NCI-H345 treated with DMSO at 0.1 percent for 48 hours (cell line): Measurements from ENCODE around the gene CAMK2G.
"Not testable (repeated sequence)": the region's sequence is repeated elsewhere in the genome, so short reads cannot be mapped to it uniquely, and the experiment has no call there.

ENCODE experiments used
- DNase-seq: peaks from one replicate; lab custom pipeline; 2025; ENCODE audit not compliant: unreplicated experiment; lab: John Stamatoyannopoulos, UW

Gene CAMK2G

GRCh38 chr10:73874267-73875138 is at the start of gene CAMK2G:
Gene CAMK2G, minus strand, starts transcription at chr10:73874555. Its CDS starts 94 bp downstream, at chr10:73874461.
- peak; percentile 12 for DNase-seq

DNA sequence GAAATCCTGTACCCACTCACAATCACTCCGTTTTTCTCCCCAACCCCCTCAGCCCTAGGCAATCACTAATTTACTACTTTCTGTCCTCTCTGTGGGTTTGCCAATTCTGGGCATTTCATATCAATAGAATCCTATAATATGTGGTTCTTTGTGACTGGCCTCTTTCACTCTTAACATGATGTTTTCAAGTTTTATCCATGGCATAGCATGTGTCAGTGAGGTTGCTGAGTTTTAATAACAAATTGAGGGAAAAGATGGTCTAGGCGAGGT is 48.4 kb upstream of the CAMK2G start:
- no peak for DNase-seq

- no peak for DNase-seq
These were observed 47.9 kb upstream of the CAMK2G start for GRCh38 chr10:73922007-73922863.

DNA sequence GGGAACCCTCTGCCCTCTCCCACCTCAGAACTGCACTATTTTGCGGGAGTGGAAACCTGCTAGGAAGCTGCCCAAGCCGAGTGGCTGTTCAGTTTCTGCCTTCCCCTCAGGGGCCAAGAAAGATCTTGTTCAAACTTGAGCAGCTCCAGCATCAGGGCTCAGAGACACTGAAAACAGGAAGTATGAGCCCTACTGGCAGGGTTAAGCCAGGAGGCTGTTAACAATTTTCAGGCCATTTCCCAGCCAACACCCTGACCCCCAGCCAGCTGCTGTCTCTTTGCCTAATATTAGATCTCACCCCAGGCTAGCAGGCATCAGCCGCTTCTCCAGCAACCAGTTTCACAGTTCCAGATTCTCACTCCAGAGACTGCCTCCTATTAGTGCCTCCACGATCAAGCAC is 45.7 kb upstream of the CAMK2G start:
- no peak for DNase-seq

DNA sequence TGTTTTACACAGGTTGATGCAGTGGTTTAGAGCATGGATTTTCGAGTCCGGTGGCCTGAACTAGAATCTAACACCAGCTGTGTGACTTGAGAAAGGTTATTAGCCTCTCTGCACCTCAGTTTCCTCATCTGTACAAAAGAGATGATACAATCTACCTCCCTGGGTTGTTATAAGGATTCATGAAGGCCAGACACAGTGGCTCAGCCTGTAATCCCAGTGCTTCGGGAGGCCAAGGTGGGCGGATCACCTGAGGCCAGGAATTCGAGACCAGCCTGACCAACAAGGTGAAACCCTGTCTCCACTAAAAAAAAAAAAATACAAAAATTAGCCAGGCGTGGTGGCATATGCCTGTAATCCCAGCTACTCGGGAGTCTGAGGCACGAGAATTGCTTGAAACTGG is 45.1 kb upstream of the CAMK2G start:
- DNase-seq = not testable (repeated sequence)

DNA sequence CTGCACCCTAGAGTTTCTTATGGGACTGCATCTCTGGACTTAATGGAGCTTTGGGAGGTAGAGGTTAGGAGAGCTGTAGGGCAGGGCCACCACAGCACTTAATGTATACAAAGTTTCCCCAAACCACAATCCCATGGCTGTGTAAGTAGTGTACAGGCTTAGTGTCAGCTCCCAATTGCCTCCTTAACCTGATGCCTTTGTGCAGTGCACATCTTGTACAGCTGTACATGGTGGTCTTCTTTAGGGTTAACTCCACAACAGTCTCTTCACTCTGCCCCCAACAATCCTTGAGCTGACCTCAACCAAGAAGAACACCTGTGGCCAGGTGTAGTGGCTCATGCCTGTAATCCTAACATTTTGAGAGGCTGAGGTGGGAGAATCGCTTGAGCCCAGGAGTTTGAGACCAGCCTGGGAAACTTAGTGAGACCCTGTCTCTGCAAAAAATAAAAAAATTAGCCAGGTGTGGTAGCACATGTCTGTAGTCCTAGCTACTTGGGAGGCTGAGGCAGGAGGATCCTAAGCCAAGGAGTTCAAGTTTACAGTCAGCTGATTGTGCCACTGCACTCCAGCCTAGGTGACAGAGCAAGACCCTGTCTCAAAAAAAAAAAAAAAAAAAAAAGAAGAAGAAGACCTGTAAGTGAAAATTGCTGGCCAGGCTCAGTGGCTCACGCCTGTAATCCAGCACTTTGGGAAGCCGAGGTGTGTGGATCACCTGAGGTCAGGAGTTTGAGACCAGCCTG is 43.4 kb upstream of the CAMK2G start:
- DNase-seq = no peak

DNA sequence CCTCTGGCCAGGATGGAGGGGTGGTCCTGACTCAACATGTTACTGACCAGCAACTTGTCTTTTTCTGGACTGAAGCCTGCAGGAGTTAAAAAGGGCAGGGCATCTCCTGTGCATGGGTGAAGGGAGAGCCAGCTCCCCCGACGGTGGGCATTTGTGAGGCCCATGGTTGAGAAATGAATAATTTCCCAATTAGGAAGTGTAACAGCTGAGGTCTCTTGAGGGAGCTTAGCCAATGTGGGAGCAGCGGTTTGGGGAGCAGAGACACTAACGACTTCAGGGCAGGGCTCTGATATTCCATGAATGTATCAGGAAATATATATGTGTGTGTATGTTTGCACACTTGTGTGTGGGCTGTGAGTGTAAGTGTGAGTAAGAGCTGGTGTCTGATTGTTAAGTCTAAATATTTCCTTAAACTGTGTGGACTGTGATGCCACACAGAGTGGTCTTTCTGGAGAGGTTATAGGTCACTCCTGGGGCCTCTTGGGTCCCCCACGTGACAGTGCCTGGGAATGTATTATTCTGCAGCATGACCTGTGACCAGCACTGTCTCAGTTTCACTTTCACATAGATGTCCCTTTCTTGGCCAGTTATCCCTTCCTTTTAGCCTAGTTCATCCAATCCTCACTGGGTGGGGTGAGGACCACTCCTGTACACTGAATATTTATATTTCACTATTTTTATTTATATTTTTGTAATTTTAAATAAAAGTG is 42.6 kb upstream of the CAMK2G start:
- DNase-seq = no peak

- no peak for DNase-seq
These were observed 41.0 kb upstream of the CAMK2G start for GRCh38 chr10:73915206-73915851.

GRCh38 chr10:73914036-73914435 is 39.7 kb upstream of the CAMK2G start:
- DNase-seq = no peak

- DNase-seq = no peak
These were observed 37.2 kb upstream of the CAMK2G start for GRCh38 chr10:73911553-73912004.

GRCh38 chr10:73910764-73911552 is 36.6 kb upstream of the CAMK2G start, which contains the start of gene PLAU:
Gene PLAU, plus strand, starts transcription at chr10:73911132. Its CDS starts 424 bp downstream, at chr10:73911556.
- no peak for DNase-seq

DNA sequence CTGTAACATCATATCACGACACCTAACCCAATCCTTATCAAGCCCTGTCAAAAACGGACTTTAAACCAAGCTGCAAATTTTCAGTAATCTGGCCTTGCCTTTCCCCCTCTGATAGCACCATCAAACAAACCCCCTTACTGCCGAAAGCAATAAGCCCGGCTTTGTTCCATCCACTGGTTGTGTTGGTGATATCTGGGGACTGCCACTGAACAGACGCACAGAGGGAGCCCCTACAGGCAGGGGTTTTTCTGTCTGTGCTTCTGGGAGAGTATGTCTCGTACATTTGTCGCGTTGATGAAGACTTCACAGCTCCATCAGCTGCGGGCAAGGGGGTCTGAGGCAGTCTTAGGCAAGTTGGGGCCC is 36.0 kb upstream of the CAMK2G start:
- no peak for DNase-seq

- no peak for DNase-seq
These were observed 35.3 kb upstream of the CAMK2G start for GRCh38 chr10:73909540-73910115.

DNA sequence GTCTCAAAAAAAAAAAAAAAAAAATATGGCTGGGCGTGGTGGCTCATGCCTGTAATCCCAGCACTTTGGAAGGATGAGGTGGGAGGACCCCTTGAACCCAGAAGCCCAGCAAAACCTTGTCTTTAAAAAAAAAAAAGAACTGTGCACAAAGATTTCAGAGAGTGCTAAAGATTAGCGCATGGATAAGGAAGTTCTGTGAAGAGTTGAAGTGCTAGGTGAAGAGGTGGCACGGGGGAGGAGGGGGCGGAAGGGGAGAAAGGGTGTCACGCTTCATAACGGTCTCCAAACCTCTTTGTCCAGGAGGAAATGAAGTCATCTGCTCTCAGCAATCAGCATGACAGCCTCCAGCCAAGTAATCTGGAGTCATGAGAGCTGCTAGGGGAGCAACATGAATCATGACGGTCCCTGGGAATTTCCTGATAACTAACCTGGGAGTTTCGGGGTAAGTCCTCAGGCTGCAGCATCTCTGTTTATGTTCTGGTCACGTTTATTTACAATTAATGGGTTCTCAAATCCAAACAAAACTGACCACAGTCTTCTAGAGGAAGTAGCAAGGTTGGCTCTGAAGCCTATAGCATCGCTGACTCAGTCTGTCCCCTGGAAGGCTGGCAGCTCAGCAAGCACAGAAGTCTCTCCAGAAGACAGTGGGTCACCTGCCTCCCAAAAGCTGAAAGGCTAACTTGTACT is 34.6 kb upstream of the CAMK2G start:
- DNase-seq = no peak

DNA sequence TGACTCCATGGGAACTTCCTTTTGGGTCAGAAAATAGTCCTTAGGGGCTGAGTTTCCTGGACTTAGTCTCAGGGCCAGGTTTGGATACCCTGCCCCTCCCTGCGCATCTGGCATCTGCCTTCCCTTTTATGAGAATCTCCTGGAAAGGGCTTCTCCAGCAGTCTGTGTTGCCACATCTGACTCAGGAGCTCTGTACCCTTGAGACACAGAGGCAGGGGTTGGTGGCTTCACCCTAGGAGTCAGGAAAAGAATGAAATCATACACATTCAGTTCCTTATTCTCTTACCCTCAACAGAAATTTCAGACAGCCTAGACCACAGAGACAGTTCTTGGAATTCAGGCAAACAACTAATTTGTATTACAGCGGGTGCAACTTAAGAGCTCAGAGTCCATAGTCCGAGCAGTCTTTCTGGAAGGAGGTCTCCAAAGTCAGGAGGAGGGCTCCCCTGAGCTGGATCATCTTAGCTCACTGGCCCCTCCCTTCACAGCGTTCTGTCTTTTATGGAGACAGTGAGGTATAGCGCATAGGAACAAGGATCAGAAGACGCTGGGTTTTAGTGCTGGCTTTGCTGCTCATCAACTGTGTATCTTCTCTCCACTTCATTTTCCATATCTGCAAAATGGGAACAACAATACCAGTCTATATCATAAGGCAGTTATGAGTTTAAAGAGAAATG is 33.6 kb upstream of the CAMK2G start:
- DNase-seq = no peak

DNA sequence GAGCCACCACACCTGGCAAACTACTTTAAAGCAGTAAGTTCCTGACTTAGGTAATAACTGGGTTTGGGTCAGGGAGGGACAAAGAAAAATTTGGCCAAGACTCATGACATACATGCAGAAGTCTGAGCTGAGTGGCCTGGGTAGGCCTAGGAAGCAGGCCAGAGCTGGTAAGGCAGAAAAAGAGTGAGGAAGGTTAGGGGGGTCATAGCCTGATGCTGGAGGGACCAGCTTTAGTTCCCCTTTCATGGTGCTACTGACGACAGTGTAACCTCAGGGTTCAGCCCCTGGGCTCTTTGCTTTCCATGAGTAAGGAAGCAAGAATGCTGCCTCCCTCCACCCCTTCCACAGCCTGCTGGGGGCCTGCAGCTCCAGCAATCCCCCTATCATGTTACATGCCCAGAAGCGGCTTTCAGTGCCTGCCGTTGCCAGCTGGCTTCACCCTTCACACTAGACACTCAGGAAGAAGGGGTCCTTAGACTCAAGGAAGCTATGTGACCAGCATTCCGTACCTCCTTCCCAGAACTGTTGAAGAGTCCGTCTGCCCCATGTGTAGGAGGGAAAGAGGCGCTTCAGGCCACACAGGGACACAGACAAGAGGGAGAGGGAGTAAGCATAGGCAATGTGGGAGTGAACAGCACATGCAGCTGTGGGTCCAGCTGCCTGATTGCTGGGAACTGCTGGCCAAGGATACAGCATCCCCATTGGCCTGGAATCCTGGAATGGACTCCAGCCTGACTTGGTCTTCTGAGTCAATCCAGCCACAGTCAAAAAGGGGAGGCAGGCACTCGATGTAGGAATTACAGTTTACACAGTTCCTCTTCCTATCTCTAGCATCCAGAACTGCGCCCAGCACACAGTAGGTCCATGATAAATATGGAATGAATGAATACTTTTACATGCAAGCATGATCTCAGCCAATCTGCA is 32.4 kb upstream of the CAMK2G start:
- no peak for DNase-seq
